Stimulated activated CD8-positive, alpha-beta memory T cell treated with anti-CD3 and anti-CD28 coated beads, Interleukin-4, amount 100 ng/mL, for 4 hours (primary cell): Measurements from ENCODE around the gene DOK7.
"Not testable (repeated sequence)": the region's sequence is repeated elsewhere in the genome, so short reads cannot be mapped to it uniquely, and the experiment has no call there.

ENCODE experiments used
- DNase-seq, 2 donors: peaks; one replicate each; pipeline ENCODE4 v3.0.0-alpha.2; 2020; ENCODE audit warnings: low read depth in 2 of 2, low spot score in 1 of 2

Gene DOK7

DNA sequence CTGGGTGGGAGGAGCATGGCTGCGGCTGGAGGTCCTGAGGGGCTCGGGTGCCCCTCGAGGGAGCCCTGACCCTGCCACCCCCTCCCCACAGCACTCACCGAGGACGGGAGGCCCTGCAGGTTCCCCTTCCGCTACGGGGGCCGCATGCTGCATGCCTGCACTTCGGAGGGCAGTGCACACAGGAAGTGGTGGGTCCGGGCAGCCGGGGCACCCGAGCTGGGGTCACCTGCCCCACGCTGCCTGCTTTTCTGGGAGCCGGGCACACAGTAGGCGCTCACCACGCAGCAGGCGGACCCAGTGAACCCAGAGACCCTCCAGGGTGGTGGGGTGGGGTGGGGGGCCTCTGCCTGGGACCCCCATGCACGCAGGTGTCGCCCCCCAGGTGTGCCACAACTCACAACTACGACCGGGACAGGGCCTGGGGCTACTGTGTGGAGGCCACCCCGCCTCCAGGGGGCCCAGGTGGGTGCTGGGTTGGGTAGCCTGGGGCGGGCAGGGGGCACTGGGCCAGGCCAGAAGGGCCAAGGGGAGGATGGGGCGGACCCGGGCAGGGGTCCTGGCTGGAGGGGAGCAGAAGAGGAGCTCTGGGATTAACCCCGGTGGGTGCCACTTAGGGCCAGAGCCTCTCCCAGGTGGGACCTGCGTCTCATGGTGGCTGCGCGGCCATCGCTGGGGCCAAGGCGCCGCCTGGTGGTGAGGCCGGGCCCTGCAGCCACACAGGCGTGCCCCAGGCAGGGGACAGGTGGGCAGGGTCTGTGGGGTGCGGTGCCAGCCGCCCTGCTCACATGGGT, 20.0 kb upstream of the DOK7 start:
- peak; percentile 12 to 22 for DNase-seq

DNA sequence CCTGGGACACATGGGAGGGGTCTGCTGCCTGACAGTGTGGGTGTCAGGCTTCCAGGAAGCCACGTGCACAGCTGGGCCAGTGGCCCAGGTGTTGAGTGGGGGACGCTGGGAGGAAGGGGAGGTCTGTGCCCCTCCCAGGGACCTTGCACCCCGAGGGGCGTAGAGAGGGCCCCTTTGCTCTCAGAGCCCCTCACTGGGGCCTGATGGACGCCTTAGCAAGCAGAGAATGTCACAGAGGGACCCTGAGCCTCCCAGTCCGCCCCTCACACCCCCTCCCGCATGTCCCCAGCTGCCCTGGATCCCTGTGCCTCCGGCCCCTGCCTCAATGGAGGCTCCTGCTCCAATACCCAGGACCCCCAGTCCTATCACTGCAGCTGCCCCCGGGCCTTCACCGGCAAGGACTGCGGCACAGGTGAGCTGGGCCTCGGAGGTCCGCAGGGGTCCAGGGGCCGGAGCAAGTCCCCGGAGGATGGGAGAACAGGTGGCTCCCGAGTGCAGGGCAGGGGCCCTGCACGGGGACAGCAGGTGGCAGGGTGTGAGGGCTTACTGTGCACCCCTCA, 19.3 kb upstream of the DOK7 start:
- DNase-seq, result no peak

DNA sequence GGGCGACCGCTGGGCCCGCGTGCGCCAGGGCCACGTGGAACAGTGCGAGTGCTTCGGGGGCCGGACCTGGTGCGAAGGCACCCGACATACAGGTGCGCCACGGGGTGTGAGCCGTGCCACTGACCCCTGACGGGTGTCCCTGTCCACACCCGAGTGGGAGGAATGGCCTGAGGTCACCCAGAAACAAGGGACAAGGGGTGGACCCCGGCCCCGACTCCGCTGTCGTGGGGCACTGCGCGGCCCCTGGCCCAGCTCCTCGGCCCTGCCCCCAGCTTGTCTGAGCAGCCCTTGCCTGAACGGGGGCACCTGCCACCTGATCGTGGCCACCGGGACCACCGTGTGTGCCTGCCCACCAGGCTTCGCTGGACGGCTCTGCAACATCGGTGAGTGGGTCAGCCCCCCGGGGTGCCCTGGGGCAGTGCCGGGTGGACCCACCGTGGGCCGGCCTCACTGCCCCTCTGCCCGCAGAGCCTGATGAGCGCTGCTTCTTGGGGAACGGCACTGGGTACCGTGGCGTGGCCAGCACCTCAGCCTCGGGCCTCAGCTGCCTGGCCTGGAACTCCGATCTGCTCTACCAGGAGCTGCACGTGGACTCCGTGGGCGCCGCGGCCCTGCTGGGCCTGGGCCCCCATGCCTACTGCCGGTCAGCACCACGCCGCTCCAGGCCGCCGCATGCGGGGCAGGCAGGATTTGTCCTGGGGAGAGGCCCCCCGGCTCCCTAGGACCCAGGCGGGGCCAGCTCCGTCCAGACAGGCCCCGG, 18.6 kb upstream of the DOK7 start:
- DNase-seq, result no peak

DNA sequence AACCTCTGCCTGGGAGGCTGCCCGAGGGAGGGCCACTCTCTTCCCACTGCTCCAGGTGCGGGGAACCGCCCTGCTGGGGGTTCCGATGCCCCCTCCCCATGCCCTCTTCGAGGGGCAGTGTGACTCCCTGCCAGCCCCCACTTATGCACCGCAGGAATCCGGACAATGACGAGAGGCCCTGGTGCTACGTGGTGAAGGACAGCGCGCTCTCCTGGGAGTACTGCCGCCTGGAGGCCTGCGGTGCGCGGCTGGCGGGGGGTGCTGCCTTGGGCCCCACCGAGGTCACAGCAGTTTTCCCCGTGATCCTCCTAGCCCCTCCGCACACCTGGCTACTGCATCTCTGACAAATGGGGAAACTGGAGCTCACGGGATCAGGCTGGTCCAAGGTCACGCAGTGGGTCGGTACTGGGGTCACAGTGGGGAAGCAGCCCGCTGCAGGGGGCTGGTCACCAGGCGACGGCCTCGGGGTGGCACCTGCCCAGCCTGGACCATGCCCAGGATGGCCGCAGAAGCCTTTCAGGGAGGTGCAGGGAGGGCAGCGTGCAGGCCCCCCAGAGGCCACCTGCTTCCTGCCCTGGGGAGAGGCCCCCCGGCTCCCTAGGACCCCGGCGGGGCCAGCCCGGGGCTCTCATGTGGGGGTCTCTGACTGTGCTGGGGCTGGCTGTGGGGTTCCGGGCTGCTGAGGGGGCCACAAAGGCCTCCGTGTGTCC, 17.8 kb upstream of the DOK7 start:
- DNase-seq, result no peak

DNA sequence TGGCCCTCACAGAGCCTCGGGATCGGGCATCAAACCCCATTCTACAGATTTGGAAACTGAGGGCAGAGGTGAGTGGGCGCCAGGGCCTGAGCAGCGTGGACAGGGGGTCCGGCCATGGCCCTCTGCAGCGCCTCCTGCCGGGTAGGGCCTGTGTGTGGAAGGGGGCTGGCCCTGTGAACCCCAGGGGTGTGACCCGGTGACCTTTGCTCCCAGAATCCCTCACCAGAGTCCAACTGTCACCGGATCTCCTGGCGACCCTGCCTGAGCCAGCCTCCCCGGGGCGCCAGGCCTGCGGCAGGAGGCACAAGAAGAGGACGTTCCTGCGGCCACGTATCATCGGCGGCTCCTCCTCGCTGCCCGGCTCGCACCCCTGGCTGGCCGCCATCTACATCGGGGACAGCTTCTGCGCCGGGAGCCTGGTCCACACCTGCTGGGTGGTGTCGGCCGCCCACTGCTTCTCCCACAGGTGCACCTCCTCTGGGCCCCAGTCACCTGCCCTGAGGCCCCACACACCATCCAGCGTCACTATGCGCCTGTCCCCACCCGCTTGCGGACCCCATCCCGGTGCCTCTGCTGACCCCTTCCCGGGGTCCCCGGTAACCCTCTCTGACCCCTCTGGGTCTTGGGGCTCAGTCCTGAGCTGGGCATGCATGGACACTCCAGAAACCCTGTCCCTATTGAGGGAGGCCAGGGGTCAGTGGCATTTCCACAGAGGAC, 17.1 kb upstream of the DOK7 start:
- no peak for DNase-seq

GRCh38 chr4:3446631-3447320, 16.3 kb upstream of the DOK7 start:
- DNase-seq, result no peak

DNA sequence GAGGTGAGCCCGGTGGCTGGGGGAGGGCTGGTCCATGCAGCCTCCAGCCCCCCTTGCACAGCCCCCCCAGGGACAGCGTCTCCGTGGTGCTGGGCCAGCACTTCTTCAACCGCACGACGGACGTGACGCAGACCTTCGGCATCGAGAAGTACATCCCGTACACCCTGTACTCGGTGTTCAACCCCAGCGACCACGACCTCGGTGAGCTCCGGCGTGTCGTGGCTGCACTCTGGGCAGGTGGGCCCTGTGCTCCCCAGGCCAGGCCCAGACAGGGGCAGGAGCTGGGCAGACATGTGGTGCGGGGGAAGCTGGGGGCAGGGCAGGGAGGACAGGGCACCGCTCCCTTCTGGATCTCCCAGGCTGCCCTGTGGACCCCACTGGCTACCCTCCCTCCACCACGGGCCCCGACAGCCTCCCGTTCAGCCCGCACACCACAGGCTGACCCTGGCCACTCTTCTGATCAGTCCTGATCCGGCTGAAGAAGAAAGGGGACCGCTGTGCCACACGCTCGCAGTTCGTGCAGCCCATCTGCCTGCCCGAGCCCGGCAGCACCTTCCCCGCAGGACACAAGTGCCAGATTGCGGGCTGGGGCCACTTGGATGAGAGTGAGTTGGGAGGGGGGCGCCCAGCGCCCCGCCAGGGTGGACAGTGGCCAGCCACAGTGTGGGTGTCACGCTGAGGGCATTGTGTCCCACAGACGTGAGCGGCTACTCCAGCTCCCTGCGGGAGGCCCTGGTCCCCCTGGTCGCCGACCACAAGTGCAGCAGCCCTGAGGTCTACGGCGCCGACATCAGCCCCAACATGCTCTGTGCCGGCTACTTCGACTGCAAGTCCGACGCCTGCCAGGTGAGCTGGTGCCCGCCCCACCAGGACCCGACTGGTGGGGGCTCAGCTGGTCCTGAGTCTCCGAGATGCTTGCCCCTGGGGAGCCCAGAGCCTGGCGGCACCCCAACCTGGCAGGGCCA, 15.4 kb upstream of the DOK7 start:
- no peak for DNase-seq

DNA sequence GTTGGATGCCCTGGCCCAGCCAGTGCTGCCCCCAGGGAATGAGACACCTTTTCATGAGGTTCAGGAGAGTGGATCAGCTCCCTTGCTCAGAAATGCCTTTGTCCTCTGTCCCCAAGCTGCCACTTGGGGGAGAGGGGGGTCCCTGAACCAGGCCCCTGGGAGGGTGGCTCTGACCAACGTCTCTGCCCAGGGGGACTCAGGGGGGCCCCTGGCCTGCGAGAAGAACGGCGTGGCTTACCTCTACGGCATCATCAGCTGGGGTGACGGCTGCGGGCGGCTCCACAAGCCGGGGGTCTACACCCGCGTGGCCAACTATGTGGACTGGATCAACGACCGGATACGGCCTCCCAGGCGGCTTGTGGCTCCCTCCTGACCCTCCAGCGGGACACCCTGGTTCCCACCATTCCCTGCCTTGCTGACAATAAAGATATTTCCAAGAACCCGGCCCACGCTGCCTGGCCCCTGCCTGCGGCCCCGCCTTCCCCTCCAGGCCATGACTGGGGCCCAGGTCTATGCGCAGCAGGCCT, 14.0 kb upstream of the DOK7 start:
- no peak for DNase-seq

GRCh38 chr4:3449574-3450534, 13.3 kb upstream of the DOK7 start:
- DNase-seq, result no peak

DNA sequence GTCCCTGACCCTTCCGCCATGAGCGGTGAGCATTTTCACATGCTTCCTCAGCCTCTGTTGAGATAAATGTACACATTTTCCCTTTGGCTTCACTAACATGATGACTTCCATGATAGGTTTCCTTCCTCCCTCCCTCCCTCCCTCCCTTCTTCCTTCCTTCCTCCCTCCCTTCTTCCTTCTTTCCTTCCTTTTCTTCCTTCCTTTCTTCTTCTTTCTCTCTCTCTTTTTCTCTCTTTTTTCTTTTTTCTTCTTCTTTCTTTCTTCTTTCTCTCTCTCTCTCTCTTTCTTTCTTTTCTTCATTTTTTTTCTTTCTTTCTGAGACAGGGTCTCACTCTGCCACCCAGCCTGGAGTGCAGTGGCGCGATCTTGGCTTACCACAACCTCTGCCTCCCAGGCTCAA, 12.5 kb upstream of the DOK7 start:
- no peak for DNase-seq

GRCh38 chr4:3451956-3452355, 11.2 kb upstream of the DOK7 start:
- DNase-seq, result no peak

- DNase-seq, result no peak
Observed at GRCh38 chr4:3452376-3452775, 10.7 kb upstream of the DOK7 start.

DNA sequence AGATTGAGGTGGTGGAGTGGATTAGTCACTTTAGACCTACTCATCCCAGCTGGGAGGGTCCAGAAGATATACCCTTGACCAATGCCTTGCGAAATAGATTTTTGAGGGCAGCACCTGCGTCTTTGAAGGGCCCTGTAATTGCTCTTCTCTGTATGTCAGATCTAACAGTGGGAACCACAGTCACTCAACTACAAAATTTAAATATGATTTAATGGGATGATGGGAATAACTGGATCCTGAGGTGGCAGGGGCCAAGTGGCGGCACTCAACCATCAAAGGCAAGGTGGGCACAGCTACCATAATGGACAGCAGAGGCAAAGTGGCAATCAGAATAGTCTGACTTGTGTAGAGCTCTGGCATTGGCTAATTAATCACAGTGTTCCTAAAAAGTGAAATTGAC, 7.5 kb upstream of the DOK7 start:
- not testable (repeated sequence) for DNase-seq

DNA sequence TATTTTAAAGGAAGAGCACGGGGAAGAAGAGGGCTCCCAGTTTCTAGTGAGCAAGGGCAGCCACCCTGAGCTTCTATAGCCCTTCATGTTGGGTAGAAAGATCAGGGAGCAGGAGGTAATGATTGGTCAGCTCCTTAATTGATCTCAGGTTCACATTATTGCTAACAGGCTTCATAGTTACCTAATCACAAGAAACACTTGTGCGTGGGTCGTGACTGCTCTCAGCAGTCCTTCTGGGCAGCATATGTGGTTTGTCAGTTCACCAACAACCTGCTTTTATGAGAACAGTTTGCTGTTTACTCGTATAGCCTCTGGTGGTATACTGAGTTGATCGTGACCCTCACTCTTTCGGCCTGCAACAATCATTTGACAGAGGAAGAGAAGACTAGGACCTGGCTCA, 4.7 kb upstream of the DOK7 start:
- no peak for DNase-seq

DNA sequence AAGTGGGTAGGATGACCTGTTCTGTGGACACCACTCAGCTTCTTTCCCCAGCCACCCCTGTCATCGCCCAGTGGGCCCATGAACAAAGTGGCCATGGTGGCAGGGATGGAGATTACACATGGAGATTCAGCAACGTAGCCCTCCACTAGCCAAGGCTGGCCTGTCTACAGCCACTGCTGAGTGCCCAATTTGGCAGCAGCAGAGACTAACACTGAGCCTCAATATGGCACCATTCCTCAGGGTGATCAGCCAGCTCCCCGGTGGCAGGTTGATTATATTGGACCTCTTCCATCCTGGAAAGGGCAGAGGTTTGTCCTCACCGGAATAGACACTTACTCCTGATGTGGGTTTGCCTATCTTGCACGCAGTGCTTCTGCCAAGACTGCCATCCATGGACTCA, 4.0 kb upstream of the DOK7 start:
- DNase-seq, result not testable (repeated sequence)

- DNase-seq, result no peak
Observed at GRCh38 chr4:3460926-3461325, 2.2 kb upstream of the DOK7 start.

- no peak for DNase-seq
Observed at GRCh38 chr4:3461515-3462291, 1.4 kb upstream of the DOK7 start.
